Caco-2 (cell line): ENCODE measurements around the gene GRK4. TPM values are rescaled to one million over a fixed set of nuclear protein-coding genes. Genes with fewer than 3 reads are reported as not detected.

Source experiments
- BruUV-seq: library from RNA; stranded (reverse); fragments of 400-500 nt; replicated peaks from 2 replicates; lab custom pipeline; 2021; lab: Mats Ljungman, UMichigan
- CTCF ChIA-PET: fragments of 300-600 bp; sonication (Branson Sonifier 250); formaldehyde crosslinking; loops from one replicate; lab custom pipeline; 2022; ENCODE audit warnings: antibody characterized with exemption; lab: Charles Lee
- POLR2A ChIA-PET: fragments of 300-600 bp; sonication (Branson Sonifier 250); formaldehyde crosslinking; loops from one replicate; lab custom pipeline; 2022; ENCODE audit warnings: antibody characterized with exemption; lab: Charles Lee
- DNase-seq, 2 experiments: peaks; one replicate each; pipeline versions ENCODE4 v3.0.0 to v3.0.0-alpha.2; 2020 to 2022
- H3K27me3 ChIP-seq: replicated peaks from 2 replicates; pipeline ENCODE4 v1.6.0; 2011; ENCODE audit warnings: low read length; ENCODE audit not compliant: control insufficient read depth, insufficient read depth
- H3K36me3 ChIP-seq: 2 replicates; pipeline ENCODE4 v1.5.1; 2011; ENCODE audit warnings: low read length; ENCODE audit not compliant: control insufficient read depth, insufficient read depth
- H3K4me1 ChIP-seq: fragments of 250-450 bp; sonication (Bioruptor Pico); 2 replicates; pipeline ENCODE4 v1.5.1; 2020; ENCODE audit warnings: mild to moderate bottlenecking
- H3K4me3 ChIP-seq: 2 replicates; pipeline ENCODE4 v1.5.1; 2011; ENCODE audit warnings: low read depth, mild to moderate bottlenecking, control low read depth, low read length
- H3K9me3 ChIP-seq: fragments of 250-450 bp; sonication (Bioruptor Pico); 2 replicates; pipeline ENCODE4 v1.5.1; 2020; ENCODE audit warnings: mild to moderate bottlenecking, moderate library complexity
- H3K27ac Mint-ChIP-seq: one replicate; pipeline ENCODE4 v1.8.0; 2022; ENCODE audit warnings: mixed read lengths; ENCODE audit not compliant: unreplicated experiment
- H3K27me3 Mint-ChIP-seq: one replicate; pipeline ENCODE4 v1.8.0; 2022; ENCODE audit warnings: mixed read lengths; ENCODE audit not compliant: insufficient read depth, unreplicated experiment
- H3K36me3 Mint-ChIP-seq: one replicate; pipeline ENCODE4 v1.8.0; 2022; ENCODE audit warnings: mild to moderate bottlenecking, mixed read lengths; ENCODE audit not compliant: insufficient read depth, unreplicated experiment
- H3K4me1 Mint-ChIP-seq: one replicate; pipeline ENCODE4 v1.8.0; 2022; ENCODE audit warnings: low read depth, mixed read lengths; ENCODE audit not compliant: unreplicated experiment
- H3K4me3 Mint-ChIP-seq: one replicate; pipeline ENCODE4 v1.8.0; 2022; ENCODE audit warnings: mild to moderate bottlenecking, moderate library complexity, mixed read lengths; ENCODE audit not compliant: unreplicated experiment
- H3K9me3 Mint-ChIP-seq: one replicate; pipeline ENCODE4 v1.8.0; 2022; ENCODE audit warnings: mixed read lengths; ENCODE audit not compliant: unreplicated experiment
- CTCF ChIP-seq, 2 experiments: fragments of 200-600 bp in 1 of 2; IDR thresholded peaks; 1 replicate in 1 of 2; 2 replicates in 1 of 2; pipeline versions ENCODE4 v1.5.1 to v1.8.0; 2011 to 2022; ENCODE audit warnings: antibody characterized with exemption in 1 of 2, control low read depth in 1 of 2, inconsistent platforms in 1 of 2, low read depth in 1 of 2, low read length in 1 of 2, mild to moderate bottlenecking in 1 of 2, moderate library complexity in 1 of 2; ENCODE audit not compliant: insufficient read depth in 1 of 2, severe bottlenecking in 1 of 2, unreplicated experiment in 1 of 2
- intact Hi-C: fragments of 100-400 bp; cut with micrococcal nuclease; formaldehyde crosslinking; loops from one replicate; pipeline ENCODE4 v1.10.0; 2022; ENCODE audit not compliant: unreplicated experiment
- total RNA-seq: library from RNA; stranded (reverse); gene quantifications from 2 replicates; pipeline ENCODE4 v1.2.3, GENCODE V29; 2022

GRK4 gene
- total RNA-seq, 1 experiment from 2014 or later, result 7.1 TPM

- Mint-ChIP-seq H3K36me3 (peaks cover 82% of the 10 kb centered on the region), H3K27ac (peak overlapping the region; percentile 46), H3K27me3 (no peaks in the 10 kb centered on the region), H3K4me3 (peak overlapping the region; percentile 19), H3K9me3 (no peaks in the 10 kb centered on the region), H3K4me1 (no peaks in the 10 kb centered on the region)
- Histone ChIP-seq H3K9me3 (no peaks in the 10 kb centered on the region), H3K4me1 (peaks cover 14% of the 10 kb centered on the region), H3K27me3 (no peaks in the 10 kb centered on the region), H3K4me3 (no peak overlapping the region), H3K36me3 (no peaks in the 10 kb centered on the region; the same call in 1 of the 2 replicates)
- no peak for TF ChIP-seq CTCF (IDR thresholded peaks at IDR 0.05; ENCODE audit: insufficient read depth in 1 of 2, low read depth in 1 of 2, low read length in 1 of 2, severe bottlenecking in 1 of 2, unreplicated experiment in 1 of 2)
- no TSS peak for BruUV-seq
- DNase-seq, result peak in 1 of 2 experiments; percentile 35
- CTCF ChIA-PET, result no interaction called here
- POLR2A ChIA-PET, result no interaction called here
- intact Hi-C loops, result no loop called here
Measured at GRCh38 chr4:2931512-2932301, 31.7 kb upstream of the GRK4 start.

GRCh38 chr4:2932321-2932950 lies 30.9 kb upstream of the GRK4 start:
- Histone ChIP-seq H3K36me3 (no peaks in the 10 kb centered on the region), H3K9me3 (no peaks in the 10 kb centered on the region), H3K4me3 (no peak overlapping the region), H3K27me3 (no peaks in the 10 kb centered on the region), H3K4me1 (peaks cover 14% of the 10 kb centered on the region)
- no peaks in the 10 kb centered on the region for H3K27me3 Mint-ChIP-seq
- ChIA-PET POLR2A (no interaction called here), CTCF (no interaction called here)
- peak overlapping the region; percentile 74 for H3K4me3 Mint-ChIP-seq
- no peaks in the 10 kb centered on the region for H3K4me1 Mint-ChIP-seq
- H3K36me3 Mint-ChIP-seq, result peaks cover 82% of the 10 kb centered on the region
- no TSS peak for BruUV-seq
- DNase-seq, result no peak
- H3K9me3 Mint-ChIP-seq, result no peaks in the 10 kb centered on the region
- intact Hi-C loops, result no loop called here
- TF ChIP-seq CTCF (IDR thresholded peaks at IDR 0.05; ENCODE audit: insufficient read depth in 1 of 2, low read depth in 1 of 2, low read length in 1 of 2, severe bottlenecking in 1 of 2, unreplicated experiment in 1 of 2), result no peak
- peak overlapping the region; percentile 46 for H3K27ac Mint-ChIP-seq

- no peaks in the 10 kb centered on the region for H3K4me1 Mint-ChIP-seq
- ChIA-PET POLR2A (no interaction called here), CTCF (no interaction called here)
- H3K9me3 Mint-ChIP-seq, result no peaks in the 10 kb centered on the region
- H3K9me3 ChIP-seq, result no peaks in the 10 kb centered on the region
- TSS peak; percentile 9 for BruUV-seq
- H3K27me3 Mint-ChIP-seq, result no peaks in the 10 kb centered on the region
- peaks cover 81% of the 10 kb centered on the region for H3K36me3 Mint-ChIP-seq
- H3K4me3 ChIP-seq, result no peak overlapping the region
- peaks cover 14% of the 10 kb centered on the region for H3K4me1 ChIP-seq
- H3K36me3 ChIP-seq, result no peaks in the 10 kb centered on the region
- H3K27ac Mint-ChIP-seq, result peak overlapping the region; percentile 82
- peak in 1 of 2 experiments; percentile 40 for DNase-seq
- intact Hi-C loops, result no loop called here
- peak overlapping the region; percentile 74 for H3K4me3 Mint-ChIP-seq
- no peaks in the 10 kb centered on the region for H3K27me3 ChIP-seq
- TF ChIP-seq CTCF (IDR thresholded peaks at IDR 0.05; ENCODE audit: insufficient read depth in 1 of 2, low read depth in 1 of 2, low read length in 1 of 2, severe bottlenecking in 1 of 2, unreplicated experiment in 1 of 2), result no peak
Measured at GRCh38 chr4:2932951-2933565, 30.3 kb upstream of the GRK4 start.
